ENCODE data around the gene MUTYH. TPM values are rescaled to one million over a fixed set of nuclear protein-coding genes. Genes with fewer than 3 reads are reported as not detected.

The MUTYH gene
- total RNA-seq, 1 donor from 2014 or later, result 6.1 TPM

GRCh38 chr1:45354838-45355237 lies 14.6 kb upstream of the MUTYH start:
- intact Hi-C loops (cut with DNase I), result no loop called here
- ATAC-seq (ENCODE audit: poor library complexity), result no peak
- DNase-seq, result no peak

GRCh38 chr1:45353685-45354084 lies 13.4 kb upstream of the MUTYH start:
- intact Hi-C loops (cut with DNase I), result no loop called here
- DNase-seq (no peak), ATAC-seq (ENCODE audit: poor library complexity) (no peak)

- no peak for DNase-seq
- no peak for ATAC-seq (ENCODE audit: poor library complexity)
- intact Hi-C loops (cut with DNase I), result no loop called here
Measured at GRCh38 chr1:45351508-45351907, 11.3 kb upstream of the MUTYH start.

- no peak for DNase-seq
- intact Hi-C loops (cut with DNase I), result no loop called here
- ATAC-seq (ENCODE audit: poor library complexity), result peak; percentile 86
Measured at GRCh38 chr1:45348966-45349677, 8.9 kb upstream of the MUTYH start.

DNA sequence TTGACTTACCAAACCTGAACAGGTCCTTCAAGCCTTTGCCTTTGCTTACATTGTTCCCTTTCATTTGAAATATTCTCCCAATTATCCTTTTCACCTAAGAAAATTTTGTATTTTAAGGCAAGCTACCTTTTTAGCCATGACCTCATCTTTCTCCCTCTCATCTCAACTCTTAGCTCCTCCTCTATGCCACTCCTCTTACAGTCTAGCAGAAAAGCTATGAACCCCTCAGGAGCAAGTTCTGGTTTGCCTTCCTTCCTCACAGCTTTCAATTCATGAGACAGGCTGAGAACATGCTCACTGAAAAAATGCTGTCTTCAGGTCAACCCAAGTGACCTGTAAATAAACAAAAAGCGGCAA lies 8.3 kb upstream of the MUTYH start:
- DNase-seq, result no peak
- peak; percentile 20 for ATAC-seq (ENCODE audit: poor library complexity)
- intact Hi-C loops (cut with DNase I), result no loop called here

- intact Hi-C loops (cut with DNase I), result no loop called here
- DNase-seq (no peak), ATAC-seq (ENCODE audit: poor library complexity) (no peak)
Measured at GRCh38 chr1:45348020-45348419, 7.8 kb upstream of the MUTYH start.

DNA sequence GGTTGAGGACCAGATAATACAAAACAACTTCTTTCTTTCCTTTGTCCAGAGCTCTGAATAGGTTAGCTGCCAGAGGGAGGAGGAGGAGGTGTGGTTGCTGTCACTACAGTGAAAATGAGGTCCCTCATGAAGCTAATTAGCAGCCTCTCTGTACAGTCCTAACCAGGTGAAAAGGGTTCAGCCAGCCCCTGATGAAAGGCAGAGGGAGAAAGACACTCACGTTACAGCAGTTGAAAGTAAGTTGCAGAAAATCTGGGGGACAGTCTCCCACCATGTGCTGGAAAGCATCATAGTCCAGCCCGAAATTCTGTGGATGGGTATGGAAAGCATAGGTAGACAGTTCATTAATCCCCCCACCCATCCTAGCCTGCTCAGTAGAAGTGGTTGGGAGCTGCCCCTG lies 6.2 kb upstream of the MUTYH start:
- ATAC-seq (ENCODE audit: poor library complexity), result no peak
- DNase-seq, result no peak
- intact Hi-C loops (cut with DNase I), result no loop called here

GRCh38 chr1:45345014-45345413 lies 4.8 kb upstream of the MUTYH start:
- no peak for ATAC-seq (ENCODE audit: poor library complexity)
- no peak for DNase-seq
- intact Hi-C loops (cut with DNase I), result no loop called here

GRCh38 chr1:45344499-45344898 lies 4.3 kb upstream of the MUTYH start:
- DNase-seq (no peak), ATAC-seq (ENCODE audit: poor library complexity) (no peak)
- intact Hi-C loops (cut with DNase I), result no loop called here

GRCh38 chr1:45340816-45341466 lies 701 bp upstream of the MUTYH start:
- DNase-seq (no peak), ATAC-seq (ENCODE audit: poor library complexity) (no peak)
- intact Hi-C loops (cut with DNase I), result no loop called here

DNA sequence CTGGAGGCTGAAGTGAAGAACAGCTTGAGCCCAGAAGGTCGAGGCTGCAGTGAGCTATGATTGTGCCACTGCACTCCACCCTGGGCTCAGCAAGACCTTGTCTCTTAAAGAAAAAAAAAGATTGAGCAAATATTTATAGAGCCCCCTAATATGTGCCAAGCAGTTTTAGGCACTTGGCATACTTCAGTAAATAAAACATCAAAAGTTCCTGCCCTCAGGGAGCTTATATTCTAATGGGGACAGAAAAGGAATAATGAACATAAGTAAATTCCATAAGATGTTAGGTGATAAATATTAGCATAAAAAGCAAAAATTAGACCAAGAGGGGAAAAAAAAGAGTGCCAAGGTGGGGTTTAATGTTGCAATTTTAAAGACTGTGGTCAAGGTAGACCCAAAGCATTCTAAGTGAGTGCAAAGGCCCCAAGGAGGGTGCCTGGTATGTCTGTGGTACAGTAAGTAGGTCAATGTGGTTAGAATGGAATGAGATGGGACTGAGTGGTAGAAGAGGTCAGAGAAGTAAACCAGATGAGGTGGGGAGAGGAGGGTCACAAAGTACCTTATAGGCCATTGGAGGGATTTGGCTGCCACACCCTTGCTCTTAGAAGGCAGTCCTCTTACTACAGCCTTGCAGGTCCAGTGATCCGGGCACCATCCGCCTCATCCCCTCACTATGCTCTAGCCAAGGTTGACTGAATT lies 2.5 kb downstream of the MUTYH start:
- DNase-seq (no peak), ATAC-seq (ENCODE audit: poor library complexity) (no peak)
- intact Hi-C loops (cut with DNase I), result no loop called here

GRCh38 chr1:45335855-45336324 lies 4.3 kb downstream of the MUTYH start:
- intact Hi-C loops (cut with DNase I), result no loop called here
- ATAC-seq (ENCODE audit: poor library complexity) (no peak), DNase-seq (no peak)

DNA sequence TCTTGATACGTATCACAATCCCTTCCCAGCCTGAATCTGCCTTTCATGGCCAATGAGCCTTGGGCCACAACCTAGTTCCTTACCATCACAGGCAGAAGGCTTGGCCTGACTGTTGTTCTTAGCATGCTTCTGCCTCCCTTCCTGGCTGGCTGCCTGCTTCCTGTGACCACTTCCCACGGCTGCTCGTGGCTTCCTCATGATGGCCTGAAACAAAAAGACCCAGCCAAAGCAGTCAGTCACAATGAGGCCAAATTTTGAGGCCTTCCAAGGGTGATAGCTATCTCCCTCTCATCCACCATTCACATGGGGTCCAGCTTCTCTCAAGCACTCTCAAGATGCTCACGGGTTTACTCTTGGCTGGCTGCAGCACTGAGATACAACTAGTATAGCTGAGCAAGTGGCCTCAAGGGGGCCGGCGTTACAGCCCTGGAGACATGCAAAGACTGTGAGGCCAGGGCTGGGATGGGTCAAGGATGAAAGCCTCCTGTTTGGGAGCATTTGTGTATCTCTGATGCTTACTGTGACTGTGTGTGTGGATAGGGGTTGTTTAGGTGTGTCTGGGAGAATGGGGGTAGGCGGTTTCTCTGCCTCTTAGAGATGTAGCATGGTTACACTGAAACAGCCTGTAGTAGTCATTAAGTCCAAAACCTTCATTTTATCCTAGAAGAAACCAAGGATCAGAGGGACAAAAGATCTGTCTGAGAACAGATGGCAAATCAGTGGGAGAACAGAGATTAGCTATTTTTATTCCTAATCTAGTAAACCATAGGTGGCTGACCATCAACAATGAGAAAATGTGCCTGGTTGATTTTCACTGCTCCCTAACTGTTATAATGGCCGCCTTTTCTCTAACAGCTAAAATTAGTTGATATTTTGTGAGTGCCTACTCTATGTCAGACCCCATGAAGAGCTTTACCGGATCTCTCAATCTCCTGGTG lies 5.7 kb downstream of the MUTYH start:
- intact Hi-C loops (cut with DNase I), result no loop called here
- DNase-seq, result peak; percentile 67
- ATAC-seq (ENCODE audit: poor library complexity), result peak; percentile 44

GRCh38 chr1:45332346-45332720 lies 7.9 kb downstream of the MUTYH start:
- ATAC-seq (ENCODE audit: poor library complexity) (no peak), DNase-seq (no peak)
- intact Hi-C loops (cut with DNase I), result no loop called here

- no peak for ATAC-seq (ENCODE audit: poor library complexity)
- intact Hi-C loops (cut with DNase I), result no loop called here
- no peak for DNase-seq
Measured at GRCh38 chr1:45331436-45332345, 8.5 kb downstream of the MUTYH start.

DNA sequence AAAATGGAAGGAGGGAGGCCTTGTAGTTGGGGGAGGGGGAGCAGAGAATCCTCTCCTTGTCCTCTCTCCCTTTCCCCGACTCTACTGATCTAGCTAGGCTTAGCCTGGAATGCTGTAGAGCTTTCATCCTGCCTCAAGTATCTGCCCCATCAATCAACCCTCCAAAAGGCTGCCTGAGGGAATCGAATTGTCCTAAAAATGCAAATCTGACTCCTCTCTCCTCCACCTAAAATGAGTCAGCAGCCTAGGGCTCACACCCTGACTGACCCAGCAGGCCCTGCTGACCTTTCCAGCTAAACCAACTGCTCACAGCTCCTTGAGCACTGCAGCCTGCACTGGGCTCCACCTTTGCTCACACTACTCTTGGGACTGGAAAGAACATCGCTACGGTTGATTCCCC lies 10.8 kb downstream of the MUTYH start:
- intact Hi-C loops (cut with DNase I), result no loop called here
- no peak for ATAC-seq (ENCODE audit: poor library complexity)
- DNase-seq, result no peak

DNA sequence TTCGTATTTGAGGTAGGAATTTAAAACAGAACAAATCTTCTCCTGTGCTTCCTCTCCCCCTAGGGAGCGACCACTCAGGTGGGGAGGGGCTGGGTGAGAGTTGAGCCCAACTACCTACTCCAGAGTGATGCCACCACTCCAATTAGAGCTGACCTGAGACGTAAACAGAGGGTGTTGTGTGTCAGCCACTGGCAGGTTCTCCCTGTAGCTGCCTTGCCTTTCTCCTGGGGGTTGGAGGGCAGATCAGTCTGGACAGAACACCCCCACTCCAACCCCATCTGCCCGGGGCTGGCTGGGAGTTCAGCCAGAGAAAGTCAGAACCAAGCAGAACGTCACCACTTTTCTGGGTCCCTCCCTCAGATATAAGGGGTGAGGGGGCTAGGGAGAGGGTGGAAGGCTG lies 11.6 kb downstream of the MUTYH start:
- no peak for DNase-seq
- no peak for ATAC-seq (ENCODE audit: poor library complexity)
- intact Hi-C loops (cut with DNase I), result no loop called here
